Uterus (tissue), 4 donors: ENCODE measurements around the gene TMEM269. TPM values are rescaled to one million over a fixed set of nuclear protein-coding genes. Genes with fewer than 3 reads are reported as not detected.

Experiments used
- DNase-seq, 2 donors: peaks; one replicate each; pipeline ENCODE4 v3.0.0-alpha.2; 2019 to 2020
- H3K27ac ChIP-seq, 2 donors: fragments of 200-600 bp; sonication (generic); 1 replicate in 1 of 2; 2 replicates in 1 of 2; pipeline ENCODE4 v1.5.1; 2016 to 2018
- H3K27me3 ChIP-seq, 2 donors: fragments of 200-600 bp; sonication (generic); one replicate each; pipeline ENCODE4 v1.5.1; 2018 to 2019; ENCODE audit warnings: control low read depth in 1 of 2
- H3K36me3 ChIP-seq, 2 donors: fragments of 200-600 bp; sonication (generic); one replicate each; pipeline ENCODE4 v1.5.1; 2019; ENCODE audit warnings: control low read depth in 1 of 2
- H3K4me1 ChIP-seq, 2 donors: fragments of 200-600 bp; sonication (generic); one replicate each; pipeline ENCODE4 v1.5.1; 2018 to 2019; ENCODE audit warnings: control low read depth in 1 of 2
- H3K4me3 ChIP-seq, 2 donors: fragments of 200-600 bp; sonication (generic); 1 replicate in 1 of 2; 2 replicates in 1 of 2; pipeline ENCODE4 v1.5.1; 2018 to 2019; ENCODE audit warnings: mild to moderate bottlenecking in 1 of 2
- H3K9me3 ChIP-seq, 2 donors: fragments of 200-600 bp; sonication (generic); one replicate each; pipeline ENCODE4 v1.5.1; 2019; ENCODE audit warnings: control low read depth in 1 of 2
- CTCF ChIP-seq, 4 experiments: fragments of 200-600 bp in 2 of 4; fragments of 450-650 bp in 2 of 4; sonication (generic) in 2 of 4; IDR thresholded peaks; one replicate each; pipeline ENCODE4 v1.5.1; 2016 to 2019; ENCODE audit warnings: antibody characterized with exemption in 4 of 4, mild to moderate bottlenecking in 2 of 4, moderate library complexity in 1 of 4
- POLR2A ChIP-seq, 2 donors: fragments of 450-650 bp; IDR thresholded peaks; one replicate each; pipeline ENCODE4 v1.6.1; 2016; ENCODE audit warnings: antibody characterized with exemption in 2 of 2, mild to moderate bottlenecking in 1 of 2, moderate library complexity in 1 of 2
- intact Hi-C: fragments of 100-400 bp; cut with DNase I; formaldehyde crosslinking; loops from one replicate; pipeline ENCODE4 v1.15.1; 2023; ENCODE audit warnings: low total_unique reads
- total RNA-seq, 4 donors: library from RNA; depleted of rRNA in 3 of 4; stranded (reverse); fragments of >200 nt in 3 of 4; gene quantifications; one replicate each; pipeline versions ENCODE4 v1.1.0 to v1.2.4, GENCODE V29; 2014 to 2023
- donor health status: DM: yes; HTN: yes; CAD: no.

The TMEM269 gene
- total RNA-seq, 4 donors from 2014 or later = 0.07 to 1.1 TPM; not detected in 2

- DNase-seq = peak; percentile 100
- Histone ChIP-seq H3K4me3 (peak within 1 kb of the TSS; percentile 95 to 97), H3K9me3 (no peaks in the 10 kb centered on the region), H3K36me3 (no peaks in the 10 kb centered on the region), H3K27me3 (no peaks in the 10 kb centered on the region), H3K4me1 (peaks cover 6 to 13% of the 10 kb centered on the region in 2 donors), H3K27ac (peak within 1 kb of the TSS; percentile 78 to 96)
- intact Hi-C loops = no loop called here
- TF ChIP-seq POLR2A (IDR thresholded peaks at IDR 0.05) (peak; percentile 93 to 97), CTCF (IDR thresholded peaks at IDR 0.05) (peak in 2 of 4 experiments; percentile 2 to 15)
Measured at GRCh38 chr1:42766741-42767509, 17.9 kb upstream of the TMEM269 start, which contains the start of the genes C1orf50 and P3H1. Gene C1orf50, plus strand, starts transcription at chr1:42767249. Its CDS starts 63 bp downstream, at chr1:42767312. Gene P3H1, minus strand, starts transcription at chr1:42767028. Its CDS starts 57 bp downstream, at chr1:42766971.

GRCh38 chr1:42767510-42768000 is 17.2 kb upstream of the TMEM269 start:
- no peak for DNase-seq
- Histone ChIP-seq H3K27me3 (no peaks in the 10 kb centered on the region), H3K4me3 (peak overlapping the region; percentile 75 to 95), H3K36me3 (no peaks in the 10 kb centered on the region), H3K27ac (peak overlapping the region; percentile 69 to 86), H3K4me1 (peaks cover 6 to 13% of the 10 kb centered on the region in 2 donors), H3K9me3 (no peaks in the 10 kb centered on the region)
- TF ChIP-seq CTCF (IDR thresholded peaks at IDR 0.05) = no peak
- no peak for TF ChIP-seq POLR2A (IDR thresholded peaks at IDR 0.05)
- intact Hi-C loops = no loop called here

GRCh38 chr1:42768172-42768571 is 16.6 kb upstream of the TMEM269 start:
- no peaks in the 10 kb centered on the region for H3K27me3 ChIP-seq
- peaks cover 6 to 13% of the 10 kb centered on the region in 2 donors for H3K4me1 ChIP-seq
- DNase-seq = no peak
- H3K4me3 ChIP-seq = peak overlapping the region; percentile 75 to 95
- no peaks in the 10 kb centered on the region for H3K9me3 ChIP-seq
- intact Hi-C loops = no loop called here
- H3K27ac ChIP-seq = no peak overlapping the region
- TF ChIP-seq POLR2A (IDR thresholded peaks at IDR 0.05) = no peak
- TF ChIP-seq CTCF (IDR thresholded peaks at IDR 0.05) = no peak
- no peaks in the 10 kb centered on the region for H3K36me3 ChIP-seq

- H3K4me3 ChIP-seq = no peak overlapping the region
- DNase-seq = no peak
- no peaks in the 10 kb centered on the region for H3K9me3 ChIP-seq
- intact Hi-C loops = no loop called here
- H3K4me1 ChIP-seq = peaks cover 2 to 13% of the 10 kb centered on the region in 2 donors
- no peak overlapping the region for H3K27ac ChIP-seq
- TF ChIP-seq POLR2A (IDR thresholded peaks at IDR 0.05) = no peak
- TF ChIP-seq CTCF (IDR thresholded peaks at IDR 0.05) = no peak
- H3K36me3 ChIP-seq = no peaks in the 10 kb centered on the region
- no peaks in the 10 kb centered on the region for H3K27me3 ChIP-seq
Measured at GRCh38 chr1:42769811-42770210, 15.0 kb upstream of the TMEM269 start.

- Histone ChIP-seq H3K9me3 (no peaks in the 10 kb centered on the region), H3K36me3 (no peaks in the 10 kb centered on the region), H3K27me3 (no peaks in the 10 kb centered on the region), H3K27ac (no peak overlapping the region), H3K4me1 (peaks cover 0 to 9% of the 10 kb centered on the region in 2 donors), H3K4me3 (no peak overlapping the region)
- intact Hi-C loops = no loop called here
- TF ChIP-seq CTCF (IDR thresholded peaks at IDR 0.05) = no peak
- no peak for TF ChIP-seq POLR2A (IDR thresholded peaks at IDR 0.05)
- no peak for DNase-seq
Measured at GRCh38 chr1:42773420-42773819, 11.4 kb upstream of the TMEM269 start.
